ENCODE data around the gene HEBP2. TPM values are rescaled to one million over a fixed set of nuclear protein-coding genes. Genes with fewer than 3 reads are reported as not detected.

Gene HEBP2
- total RNA-seq, 1 donor from 2014 or later: 46.3 TPM

DNA sequence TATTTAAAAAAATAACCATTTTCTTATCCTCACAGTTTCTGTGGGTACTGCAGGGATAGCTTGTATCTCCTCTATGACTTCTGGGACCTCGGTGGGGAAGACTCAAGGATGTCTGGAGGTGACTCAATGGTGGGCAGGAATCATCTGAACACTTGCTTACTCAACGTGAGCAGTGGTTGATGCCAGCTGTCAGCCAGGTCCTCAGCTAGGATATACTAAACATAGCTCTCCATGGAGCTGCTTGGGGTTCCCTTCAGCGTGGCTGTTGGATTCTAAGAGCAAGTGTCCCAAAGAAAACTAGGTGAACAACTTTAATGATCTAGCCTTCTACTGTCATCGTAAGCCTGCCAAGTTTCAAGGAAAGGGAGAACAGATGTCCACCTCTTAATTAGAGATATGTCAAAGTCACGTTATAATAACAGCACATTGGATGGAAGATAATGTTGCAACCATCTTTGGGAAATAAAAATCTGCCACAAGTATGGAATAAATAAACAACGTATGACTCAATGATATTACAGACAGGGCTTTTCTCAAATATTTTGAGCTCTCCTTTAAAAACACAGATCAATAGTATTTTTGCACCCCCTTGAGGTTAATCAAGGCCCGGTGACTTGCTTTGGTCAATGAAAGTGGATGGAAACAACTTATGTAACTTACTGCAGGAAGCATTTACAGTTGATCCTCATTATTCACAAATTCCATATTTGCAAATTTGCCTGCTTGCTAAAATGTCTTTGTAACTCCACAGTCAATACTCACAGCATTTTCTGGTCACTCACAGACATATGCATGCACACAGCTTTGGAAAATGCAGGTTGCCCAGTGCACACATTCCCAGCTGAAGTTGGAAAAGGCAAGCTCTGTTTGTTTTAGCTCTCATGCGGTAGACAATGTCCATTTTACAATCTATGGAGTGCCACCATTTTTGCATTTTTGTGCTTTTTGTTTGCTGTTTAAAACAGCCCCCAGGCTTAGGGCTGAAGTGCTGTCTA is 6.6 kb upstream of the HEBP2 start:
- DNase-seq: no peak

DNA sequence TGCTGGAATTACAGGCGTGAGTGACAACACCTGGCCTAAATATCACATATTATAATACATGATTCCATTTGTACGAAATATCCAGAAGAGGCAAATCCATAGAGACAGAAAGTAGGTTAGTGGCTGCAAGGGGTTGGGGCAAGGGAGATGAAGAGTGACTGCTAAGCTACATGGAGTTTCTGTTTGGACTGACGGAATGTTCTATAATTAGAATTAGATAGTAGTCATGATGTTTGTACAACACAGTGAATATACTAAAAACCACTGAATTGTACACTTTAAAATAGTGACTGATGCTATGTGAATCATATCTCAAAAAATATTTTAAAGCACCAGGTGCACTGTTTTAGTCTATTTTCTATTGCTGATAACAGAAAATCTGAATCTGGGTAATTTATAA is 3.7 kb upstream of the HEBP2 start:
- DNase-seq: no peak

- no peak for DNase-seq
Observed at GRCh38 chr6:138401960-138402837, 1.8 kb upstream of the HEBP2 start.

DNA sequence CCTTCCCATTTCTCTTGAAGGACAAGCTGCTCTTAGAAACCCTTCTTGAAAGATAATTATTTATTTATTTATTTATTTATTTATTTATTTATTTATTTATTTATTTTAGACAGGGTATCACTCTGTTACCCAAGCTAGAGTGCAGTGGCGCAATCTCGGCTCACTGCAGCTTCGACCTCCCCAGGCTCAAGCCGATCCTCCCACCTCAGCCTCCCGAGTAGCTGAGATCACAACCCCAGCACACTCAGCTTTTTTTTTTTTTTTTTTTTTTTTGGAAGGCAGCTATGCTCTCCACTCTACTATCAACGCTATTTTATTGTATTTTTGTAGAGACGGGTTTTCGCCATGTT is 1.2 kb upstream of the HEBP2 start:
- DNase-seq: no peak

- DNase-seq: peak; percentile 51
Observed at GRCh38 chr6:138403324-138403800, 661 bp upstream of the HEBP2 start.

- peak; percentile 40 for DNase-seq
Observed at GRCh38 chr6:138404666-138405337, 779 bp downstream of the HEBP2 start.

DNA sequence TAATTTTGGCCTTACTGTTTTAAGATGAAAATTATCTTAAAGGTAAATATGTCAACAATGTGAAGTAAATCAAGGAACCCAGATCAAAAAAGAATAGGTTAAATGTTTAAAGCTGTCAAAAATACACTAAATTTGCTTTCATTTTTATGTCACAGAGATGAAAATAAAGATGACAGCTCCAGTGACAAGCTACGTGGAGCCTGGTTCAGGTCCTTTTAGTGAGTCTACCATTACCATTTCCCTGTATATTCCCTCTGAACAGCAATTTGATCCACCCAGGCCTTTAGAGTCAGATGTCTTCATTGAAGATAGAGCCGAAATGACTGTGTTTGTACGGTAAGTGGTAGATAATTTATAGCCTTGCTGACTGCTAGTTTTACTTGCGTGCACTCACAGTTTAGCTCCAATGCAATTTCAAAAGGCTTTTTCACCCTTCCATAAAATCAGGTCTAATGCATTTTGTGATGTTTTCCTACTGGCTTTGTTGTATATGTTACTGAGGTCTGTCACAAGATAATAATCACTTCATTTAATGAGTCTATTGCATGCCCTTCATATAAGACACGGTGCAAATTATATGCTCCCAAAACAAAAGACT is 1.9 kb downstream of the HEBP2 start:
- DNase-seq: no peak

- no peak for DNase-seq
Observed at GRCh38 chr6:138406443-138406842, 2.4 kb downstream of the HEBP2 start.

DNA sequence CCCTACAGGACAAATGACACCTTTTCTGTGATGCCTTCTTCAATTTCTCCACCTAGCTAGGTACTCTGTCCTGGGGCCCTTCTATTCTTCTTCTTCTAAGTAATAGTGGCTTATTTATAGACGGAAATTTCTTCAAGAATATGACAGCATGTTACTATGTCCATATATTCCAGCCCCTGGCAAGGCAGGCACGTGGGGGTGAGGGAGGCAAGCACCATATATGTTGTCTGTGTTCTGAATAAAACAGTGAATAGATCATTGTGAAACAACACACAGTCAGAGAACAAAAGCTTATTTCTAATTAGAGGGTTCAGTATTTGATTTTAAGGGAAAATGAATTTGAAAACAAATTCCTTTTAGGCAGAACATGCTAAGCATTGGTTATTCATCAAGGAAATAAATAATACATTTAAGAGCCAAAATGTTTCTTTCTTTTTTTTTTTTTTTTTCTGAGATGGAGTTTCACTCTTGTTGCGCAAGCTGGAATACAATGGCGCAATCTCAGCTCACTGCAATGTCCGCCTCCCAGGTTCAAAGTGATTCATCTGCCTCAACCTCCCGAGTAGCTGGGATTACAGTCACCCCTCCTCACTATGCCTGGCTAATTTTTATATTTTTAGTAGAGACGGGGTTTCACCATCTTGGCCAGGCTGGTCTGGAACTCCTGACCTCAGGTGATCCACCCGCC is 6.2 kb downstream of the HEBP2 start:
- DNase-seq: no peak

DNA sequence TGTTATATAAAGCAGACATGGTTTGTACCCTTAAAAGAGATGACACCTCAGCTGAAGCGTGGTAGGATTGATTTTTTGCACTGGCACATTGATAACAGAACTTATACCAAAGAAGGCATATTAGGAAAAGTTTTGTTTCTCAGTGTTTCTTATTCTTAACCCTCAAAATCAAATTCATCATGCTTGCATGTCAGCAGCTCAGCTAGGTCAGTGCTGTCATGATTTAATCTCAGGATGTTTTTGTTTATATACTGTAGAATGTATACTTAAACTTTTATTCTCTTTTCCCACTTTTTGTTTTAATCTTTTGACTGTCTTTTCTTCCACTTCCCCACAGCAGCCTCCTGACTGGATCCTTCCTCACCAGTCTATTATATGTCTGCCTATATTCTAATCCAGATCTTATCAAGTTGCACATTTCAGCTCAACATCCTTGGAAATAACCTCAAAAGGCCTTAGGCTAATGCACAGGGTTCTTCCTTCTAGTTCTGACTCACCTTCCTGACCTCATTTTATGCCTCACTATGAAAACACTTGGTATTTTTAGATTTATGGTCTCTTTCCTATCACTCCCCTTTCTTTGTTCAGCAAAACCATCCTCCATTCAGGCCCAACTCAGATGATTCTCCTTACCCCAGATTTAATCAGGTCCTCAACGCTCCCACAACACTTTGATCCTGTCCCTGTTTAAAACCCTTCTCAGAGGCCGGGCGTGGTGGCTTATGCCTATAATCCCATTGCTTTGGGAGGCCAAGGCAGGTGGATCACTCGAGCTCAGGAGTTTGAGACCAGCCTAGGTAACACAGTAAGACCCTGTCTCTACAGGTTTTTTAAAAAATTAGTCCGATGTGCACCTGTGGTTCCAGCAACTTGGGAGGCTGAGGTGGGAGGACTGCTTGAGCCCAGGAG is 7.2 kb downstream of the HEBP2 start:
- peak; percentile 90 for DNase-seq

GRCh38 chr6:138415125-138415524 is 11.1 kb downstream of the HEBP2 start:
- no peak for DNase-seq

DNA sequence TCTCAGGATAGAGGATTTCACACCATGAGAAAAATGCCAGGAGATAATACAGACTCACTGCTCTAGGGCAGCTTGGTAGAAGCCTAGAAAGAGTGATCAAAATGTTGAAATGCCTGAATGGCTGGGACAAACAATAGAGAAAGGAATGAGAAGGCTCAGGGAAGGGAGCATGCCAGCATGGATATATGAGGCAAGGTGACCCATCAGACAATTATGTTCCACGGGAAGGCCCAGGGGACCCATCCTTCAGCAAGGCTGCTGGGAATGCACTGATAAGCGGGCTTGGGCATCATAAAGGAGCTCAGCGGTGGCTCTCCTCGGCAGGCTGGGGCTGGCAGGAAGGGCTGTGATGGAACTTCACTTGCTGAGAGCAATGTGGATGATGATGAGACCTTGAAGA is 12.2 kb downstream of the HEBP2 start:
- no peak for DNase-seq

- DNase-seq: no peak
Observed at GRCh38 chr6:138417493-138418117, 13.6 kb downstream of the HEBP2 start.

DNA sequence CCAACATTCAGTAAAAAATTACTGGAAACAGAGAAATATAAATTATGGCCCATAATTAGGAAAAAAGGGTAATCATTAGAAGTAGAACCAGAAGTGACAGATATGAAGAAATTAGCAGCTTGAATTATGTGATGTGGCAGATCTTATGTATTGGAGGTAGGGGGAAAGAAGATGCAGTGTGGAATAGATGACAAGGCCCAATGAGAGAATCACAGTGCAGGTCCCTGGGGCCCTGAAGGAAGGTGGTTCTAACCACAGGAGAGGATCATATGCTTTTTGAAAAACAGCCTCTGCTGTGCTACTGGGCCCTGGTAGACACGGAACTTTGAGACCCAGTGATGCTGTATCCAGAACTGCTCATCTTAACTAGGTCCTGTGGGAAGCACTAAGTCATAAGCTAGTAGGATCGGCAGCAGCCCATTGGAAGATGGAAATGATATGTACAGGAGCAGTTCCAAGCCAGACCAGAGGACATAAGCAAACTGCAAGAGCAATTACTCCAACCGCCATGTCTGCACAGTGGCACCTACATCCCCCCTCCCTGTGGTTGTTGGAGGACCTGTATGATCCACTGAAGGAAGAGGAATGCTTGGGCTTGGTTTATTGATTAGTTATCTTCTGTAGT is 14.2 kb downstream of the HEBP2 start:
- DNase-seq: no peak

DNA sequence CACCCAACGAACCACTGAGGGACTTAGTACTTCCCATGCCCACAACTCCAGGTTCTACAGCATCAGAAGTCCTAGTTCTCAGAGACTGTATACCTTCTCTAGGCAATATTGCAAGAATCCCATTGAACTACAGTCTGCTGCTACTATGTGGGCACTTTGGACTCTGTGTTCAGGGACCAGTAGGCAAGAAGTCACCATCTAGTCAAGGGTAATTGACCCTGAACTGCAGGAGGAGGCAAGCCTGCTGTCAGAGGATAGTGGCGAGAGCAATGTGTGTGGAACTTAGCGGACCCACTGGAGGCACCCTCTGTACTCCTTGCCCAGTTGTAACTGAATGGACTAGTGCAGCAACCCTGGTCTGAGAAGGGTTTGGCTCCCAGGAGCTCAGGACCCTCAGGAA is 15.7 kb downstream of the HEBP2 start:
- no peak for DNase-seq

DNA sequence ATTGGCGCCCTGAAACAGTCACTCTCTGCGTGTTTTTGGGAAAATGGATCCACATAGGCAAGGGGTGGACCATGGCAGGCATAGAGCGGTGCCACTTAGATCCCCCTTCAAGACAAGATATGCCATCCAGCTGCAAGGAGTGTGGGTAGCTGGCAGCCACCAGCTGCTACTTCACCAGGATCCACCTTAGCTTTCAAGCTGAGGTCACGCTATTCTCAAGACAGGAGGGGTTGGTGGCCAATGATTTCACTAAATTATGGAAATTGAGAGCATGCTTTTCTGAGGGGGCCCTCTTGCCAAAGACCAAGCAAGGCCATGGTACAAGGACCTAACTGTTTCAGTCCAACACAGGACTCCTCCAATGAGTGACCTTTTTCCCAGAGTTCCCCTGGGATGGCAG is 16.3 kb downstream of the HEBP2 start:
- no peak for DNase-seq

DNA sequence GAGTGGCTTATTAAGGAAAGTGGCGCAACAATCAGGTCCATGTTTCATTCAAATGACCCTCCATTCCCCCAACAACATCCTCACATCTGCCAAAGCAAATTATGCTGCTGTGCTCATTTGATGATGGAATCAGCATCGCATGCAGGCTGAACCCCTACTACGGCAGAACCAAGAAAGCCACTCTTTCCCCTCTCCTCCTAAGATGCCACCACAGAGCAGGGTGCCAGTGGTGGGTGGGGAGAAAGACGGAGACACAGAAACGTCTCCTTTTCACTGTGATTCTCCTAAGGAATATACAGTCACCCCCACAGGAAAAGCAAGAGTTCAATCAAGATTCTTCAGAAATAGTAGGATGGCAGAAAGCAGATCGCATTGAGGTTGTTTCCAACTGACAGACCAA is 17.1 kb downstream of the HEBP2 start:
- DNase-seq: no peak

DNA sequence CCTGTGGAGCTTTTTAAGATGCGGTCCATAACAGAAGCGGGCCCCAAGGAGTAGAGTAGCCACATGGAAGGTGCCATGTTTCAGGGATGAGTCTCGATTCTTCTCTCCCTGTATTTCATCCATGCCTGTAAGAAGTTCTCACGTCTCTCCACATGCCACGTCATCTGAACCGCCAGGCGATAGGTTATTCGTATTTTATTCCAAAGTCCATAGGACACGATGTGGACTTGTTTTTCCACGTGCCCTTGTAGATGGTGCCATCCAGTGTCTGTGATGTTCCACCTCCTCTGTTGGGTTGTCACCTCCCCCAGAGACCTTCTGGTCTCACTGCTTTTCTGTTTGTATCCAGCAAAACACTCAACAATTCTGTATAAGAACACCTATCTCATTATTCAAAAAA is 17.6 kb downstream of the HEBP2 start:
- no peak for DNase-seq

GRCh38 chr6:138422861-138423260 is 18.8 kb downstream of the HEBP2 start:
- DNase-seq: no peak
